Neural progenitor cell (in vitro differentiated cells): ENCODE data around the gene MEG3.

Experiments
- EZH2 ChIP-seq: fragments of 200-600 bp; sonication (generic); IDR thresholded peaks from 2 replicates; pipeline ENCODE4 v1.6.1; 2017; ENCODE audit warnings: antibody characterized with exemption, mild to moderate bottlenecking, moderate library complexity
- TF ChIP-seq, protein P1 (sequence below): fragments of 200-600 bp; sonication (generic); IDR thresholded peaks from 2 replicates; pipeline ENCODE4 v1.5.1; 2017; ENCODE audit warnings: antibody characterized with exemption, mild to moderate bottlenecking

DNA sequence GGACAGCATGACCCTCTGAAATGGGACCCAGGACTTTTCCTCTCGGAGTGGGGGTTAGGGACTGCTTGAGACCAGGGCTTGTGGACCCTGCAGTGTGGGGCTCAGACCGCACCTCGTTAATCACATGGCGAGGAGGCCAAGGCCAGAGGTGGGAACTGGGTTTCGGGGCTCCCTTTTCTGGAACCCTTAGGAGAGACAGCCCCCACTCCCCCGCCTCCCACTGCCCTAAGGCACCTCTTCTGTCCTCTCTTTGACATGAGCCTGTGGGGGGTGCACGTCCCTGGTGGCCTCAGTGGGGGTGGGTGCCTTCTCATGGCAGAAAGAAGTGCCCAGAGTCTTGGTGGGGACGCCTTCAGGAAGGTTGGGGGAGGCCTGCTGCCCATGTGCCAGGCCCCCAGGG lies 53.3 kb downstream of the MEG3 start:
- TF ChIP-seq, protein P1, sequence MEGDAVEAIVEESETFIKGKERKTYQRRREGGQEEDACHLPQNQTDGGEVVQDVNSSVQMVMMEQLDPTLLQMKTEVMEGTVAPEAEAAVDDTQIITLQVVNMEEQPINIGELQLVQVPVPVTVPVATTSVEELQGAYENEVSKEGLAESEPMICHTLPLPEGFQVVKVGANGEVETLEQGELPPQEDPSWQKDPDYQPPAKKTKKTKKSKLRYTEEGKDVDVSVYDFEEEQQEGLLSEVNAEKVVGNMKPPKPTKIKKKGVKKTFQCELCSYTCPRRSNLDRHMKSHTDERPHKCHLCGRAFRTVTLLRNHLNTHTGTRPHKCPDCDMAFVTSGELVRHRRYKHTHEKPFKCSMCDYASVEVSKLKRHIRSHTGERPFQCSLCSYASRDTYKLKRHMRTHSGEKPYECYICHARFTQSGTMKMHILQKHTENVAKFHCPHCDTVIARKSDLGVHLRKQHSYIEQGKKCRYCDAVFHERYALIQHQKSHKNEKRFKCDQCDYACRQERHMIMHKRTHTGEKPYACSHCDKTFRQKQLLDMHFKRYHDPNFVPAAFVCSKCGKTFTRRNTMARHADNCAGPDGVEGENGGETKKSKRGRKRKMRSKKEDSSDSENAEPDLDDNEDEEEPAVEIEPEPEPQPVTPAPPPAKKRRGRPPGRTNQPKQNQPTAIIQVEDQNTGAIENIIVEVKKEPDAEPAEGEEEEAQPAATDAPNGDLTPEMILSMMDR = no peak
- TF ChIP-seq EZH2 = no peak
